ENCODE measurements around the gene EEFSEC. TPM values are rescaled to one million over a fixed set of nuclear protein-coding genes. Genes with fewer than 3 reads are reported as not detected.

The EEFSEC gene
- total RNA-seq, 2 donors from 2014 or later: 20.8 to 32.7 TPM

DNA sequence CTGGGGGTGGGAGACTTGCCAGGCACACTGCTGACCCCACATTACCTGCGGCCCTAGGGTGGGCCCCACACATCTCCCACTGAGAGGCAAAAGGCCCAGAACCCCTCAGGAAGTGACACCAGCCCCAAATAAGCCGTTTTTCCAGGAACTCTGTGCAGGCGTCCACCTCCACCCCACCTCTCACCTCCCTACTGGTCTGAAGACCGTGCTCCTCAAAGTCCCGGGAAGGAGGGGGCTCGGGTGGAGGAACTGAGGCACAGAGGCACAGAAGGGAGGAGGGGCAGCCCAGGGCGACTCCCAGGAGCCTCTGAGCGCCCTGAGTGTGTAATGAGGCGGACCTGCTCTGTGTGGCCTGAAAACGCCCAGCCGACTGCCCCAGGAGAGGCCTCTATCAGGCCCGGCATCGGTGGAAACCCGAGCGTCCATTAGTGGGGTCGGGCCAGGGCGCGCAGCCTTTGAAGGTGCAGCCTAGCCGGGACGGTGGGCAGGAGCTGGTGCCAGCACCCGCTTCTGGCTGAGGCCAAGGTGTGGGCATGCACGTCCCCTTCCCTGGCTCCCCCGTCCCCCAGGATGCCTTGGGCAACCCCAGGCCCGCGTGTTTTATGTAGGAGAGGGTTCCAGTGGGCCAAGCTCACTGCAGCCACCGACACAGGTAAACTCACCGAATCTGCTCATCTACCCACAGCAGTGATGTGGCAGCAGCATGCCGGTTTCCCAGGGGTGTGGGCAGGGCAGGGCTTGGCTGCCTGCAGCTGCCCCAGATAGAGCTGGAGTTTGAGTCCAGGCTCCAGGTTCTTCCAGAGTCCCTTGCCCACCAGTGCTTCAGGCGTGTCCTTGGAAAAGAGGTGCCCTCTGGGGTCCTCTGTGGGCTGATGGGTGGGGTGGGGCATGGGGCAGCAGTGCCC is 257.6 kb downstream of the EEFSEC start:
- no peak overlapping the region for H3K27ac Mint-ChIP-seq
- H3K9me3 Mint-ChIP-seq: no peaks in the 10 kb centered on the region
- no peak for DNase-seq (ENCODE audit: low spot score)
- ATAC-seq: no peak
- H3K36me3 Mint-ChIP-seq: no peaks in the 10 kb centered on the region
- H3K27me3 Mint-ChIP-seq: no peaks in the 10 kb centered on the region
- H3K4me3 Mint-ChIP-seq: no peak overlapping the region
- peaks cover 0 to 2% of the 10 kb centered on the region in 2 donors for H3K4me1 Mint-ChIP-seq (ENCODE audit: low read depth in 2 of 2)

DNA sequence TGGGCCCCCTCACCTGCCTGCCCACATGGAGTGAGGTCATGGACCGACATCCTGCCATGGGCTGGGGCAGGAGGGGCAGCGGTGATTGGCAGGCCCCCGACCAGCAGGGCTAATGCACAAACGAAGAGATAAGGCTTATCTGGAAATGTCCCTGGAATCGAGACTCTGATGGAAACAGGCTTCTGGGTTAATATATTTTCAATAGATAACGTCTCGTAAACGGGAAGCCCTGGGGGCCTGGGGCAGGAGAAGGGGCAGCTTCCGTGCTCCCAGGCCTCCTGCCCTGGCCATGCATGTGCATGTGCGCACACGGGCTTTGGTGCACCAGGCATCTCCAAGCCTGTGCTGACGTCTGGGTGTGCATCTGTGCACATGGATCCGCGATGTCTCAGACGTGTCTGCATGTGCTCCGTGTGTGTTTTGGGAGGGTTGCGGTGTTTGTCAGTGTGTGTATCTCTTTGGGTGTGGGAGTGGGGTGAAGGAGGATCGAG is 258.3 kb downstream of the EEFSEC start:
- no peaks in the 10 kb centered on the region for H3K36me3 Mint-ChIP-seq
- H3K9me3 Mint-ChIP-seq: no peaks in the 10 kb centered on the region
- no peaks in the 10 kb centered on the region for H3K27me3 Mint-ChIP-seq
- peaks cover 0 to 2% of the 10 kb centered on the region in 2 donors for H3K4me1 Mint-ChIP-seq (ENCODE audit: low read depth in 2 of 2)
- DNase-seq (ENCODE audit: low spot score) (no peak), ATAC-seq (no peak)
- no peak overlapping the region for H3K4me3 Mint-ChIP-seq
- H3K27ac Mint-ChIP-seq: peak overlapping the region in 1 of 2 donors; percentile 50

DNA sequence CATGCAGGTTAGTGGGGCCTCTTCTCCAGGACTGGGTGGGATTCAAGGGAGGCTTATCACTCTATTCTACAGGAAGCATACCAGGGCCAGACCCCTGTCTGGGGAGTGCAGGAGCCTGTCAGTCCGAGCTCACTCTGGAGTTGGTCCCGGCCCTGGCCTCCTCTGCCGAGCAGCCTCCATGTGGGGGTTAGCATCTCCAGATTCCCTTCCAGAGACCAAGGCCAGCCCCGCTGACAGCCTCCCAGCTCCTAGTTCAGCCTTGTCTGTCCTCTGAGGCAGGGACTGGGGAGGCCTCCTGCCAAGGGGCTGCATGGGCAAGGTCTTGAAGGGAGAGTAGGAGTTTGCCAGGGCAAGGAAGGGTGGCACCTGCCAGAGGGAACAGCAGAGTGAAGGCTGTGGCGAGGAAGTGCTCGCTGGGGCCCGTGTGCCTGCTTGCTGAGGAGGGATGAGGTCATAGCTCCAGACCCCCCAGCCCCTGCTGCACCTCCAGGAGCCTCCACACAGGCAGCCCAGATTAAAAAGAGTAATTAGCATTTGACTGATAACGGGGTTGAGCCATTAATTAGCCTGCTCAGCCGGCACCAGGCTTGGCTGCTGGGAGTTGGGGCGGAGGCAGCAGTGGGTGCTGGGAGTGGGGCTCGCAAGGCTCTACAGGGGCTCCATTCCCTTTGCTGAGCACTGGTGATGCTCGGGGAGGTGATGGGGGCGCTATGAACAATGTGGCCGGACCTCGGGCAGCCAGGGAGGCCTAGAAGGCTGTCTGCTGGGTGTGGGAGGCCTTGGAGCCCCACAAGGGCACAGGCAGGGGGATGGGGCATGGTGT is 259.1 kb downstream of the EEFSEC start:
- Mint-ChIP-seq H3K4me1 (ENCODE audit: low read depth in 2 of 2) (peaks cover 0 to 2% of the 10 kb centered on the region in 2 donors), H3K9me3 (no peaks in the 10 kb centered on the region), H3K27me3 (no peaks in the 10 kb centered on the region), H3K36me3 (no peaks in the 10 kb centered on the region), H3K4me3 (no peak overlapping the region), H3K27ac (peak overlapping the region in 1 of 2 donors; percentile 50)
- no peak for ATAC-seq
- DNase-seq (ENCODE audit: low spot score): no peak

DNA sequence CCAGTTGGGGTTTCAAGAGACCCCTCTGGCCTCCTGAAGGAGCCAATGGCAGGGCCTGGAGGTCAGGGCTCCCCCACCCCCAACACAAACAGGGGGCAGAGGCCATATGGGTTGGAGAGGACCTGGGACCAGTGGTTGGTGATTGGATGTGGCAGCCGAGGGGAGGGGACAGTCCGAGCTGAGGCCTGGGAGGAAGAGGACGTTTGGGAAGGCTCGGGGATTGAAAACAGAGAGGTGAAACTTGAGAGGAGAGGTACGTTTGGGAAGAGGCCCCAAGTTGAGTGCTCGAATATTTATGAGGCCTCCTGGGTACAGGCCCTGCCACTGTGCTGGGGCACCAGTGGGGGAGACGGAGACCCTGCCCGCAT is 259.7 kb downstream of the EEFSEC start:
- DNase-seq (ENCODE audit: low spot score): no peak
- ATAC-seq: no peak
- no peaks in the 10 kb centered on the region for H3K9me3 Mint-ChIP-seq
- no peak overlapping the region for H3K4me3 Mint-ChIP-seq
- no peaks in the 10 kb centered on the region for H3K27me3 Mint-ChIP-seq
- H3K4me1 Mint-ChIP-seq (ENCODE audit: low read depth in 2 of 2): peaks cover 0 to 2% of the 10 kb centered on the region in 2 donors
- H3K27ac Mint-ChIP-seq: peak overlapping the region in 1 of 2 donors; percentile 50
- H3K36me3 Mint-ChIP-seq: no peaks in the 10 kb centered on the region

DNA sequence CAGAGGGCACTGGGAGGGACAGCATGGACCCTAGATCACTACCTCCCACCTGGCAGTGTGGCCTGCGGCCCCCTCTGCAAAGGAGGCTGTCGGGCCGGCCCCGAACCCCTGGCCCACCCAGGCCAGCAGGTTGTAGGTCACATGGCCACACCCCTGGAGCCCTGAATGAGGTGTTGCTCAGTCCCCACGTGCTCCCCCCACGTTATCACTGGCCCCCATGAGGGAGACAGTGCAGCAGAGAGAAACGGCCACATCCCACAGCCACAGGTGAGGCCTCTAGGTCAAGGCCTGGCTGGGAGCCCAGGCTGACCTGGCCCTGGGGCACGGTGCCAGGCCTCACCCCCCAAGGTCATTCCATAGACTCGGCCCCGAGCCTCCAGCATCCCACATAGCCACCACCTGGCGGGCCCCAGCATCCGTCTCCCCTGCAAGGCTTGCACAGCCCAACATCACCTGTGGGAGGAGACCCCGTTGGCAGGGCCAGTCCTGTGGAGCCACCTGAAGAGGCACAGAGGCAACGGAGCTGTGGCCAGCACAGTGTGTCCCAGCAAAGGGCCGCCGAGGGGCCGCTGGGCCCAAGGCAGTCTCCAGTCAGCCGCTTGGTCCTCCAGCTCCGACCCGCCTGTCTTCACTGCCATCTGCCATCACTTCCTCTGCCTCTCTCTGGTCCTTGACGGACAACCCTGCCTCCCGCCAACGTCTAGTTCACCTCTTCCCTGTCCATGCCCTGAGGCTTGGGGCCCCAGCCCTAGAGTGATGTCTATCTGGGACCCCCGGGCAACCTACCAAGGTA is 260.3 kb downstream of the EEFSEC start:
- Mint-ChIP-seq H3K4me3 (no peak overlapping the region), H3K27me3 (no peaks in the 10 kb centered on the region), H3K36me3 (no peaks in the 10 kb centered on the region)

DNA sequence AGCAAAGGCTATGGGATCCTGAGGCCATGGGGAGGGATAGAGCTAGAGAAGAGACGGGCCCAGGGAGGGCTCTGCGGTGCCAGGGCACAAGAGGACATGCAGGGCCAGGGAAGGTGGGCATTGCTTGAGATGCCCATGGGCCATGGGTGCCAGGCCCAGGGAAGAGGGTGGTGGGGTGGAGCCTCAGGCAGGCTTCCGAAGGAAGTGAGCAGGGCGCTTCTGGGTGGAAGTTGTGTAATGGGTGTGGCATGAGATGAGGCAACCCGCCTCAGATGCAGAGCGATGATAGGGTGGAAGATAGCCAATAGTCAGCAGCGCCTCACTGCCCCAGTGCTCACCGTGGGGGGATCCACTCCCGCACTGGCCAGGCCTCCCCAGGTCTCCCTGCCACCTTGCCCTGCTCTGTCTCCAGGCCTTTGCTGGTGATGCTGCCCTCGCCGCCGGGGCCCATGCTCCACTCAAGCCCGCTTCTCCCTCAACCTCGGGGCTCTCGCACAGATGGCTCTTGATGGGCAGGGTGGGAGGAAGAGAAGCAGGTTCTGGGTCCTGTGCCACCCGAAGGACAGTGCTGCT is 262.0 kb downstream of the EEFSEC start:
- no peak overlapping the region for H3K27ac Mint-ChIP-seq
- no peak overlapping the region for H3K4me3 Mint-ChIP-seq
- no peaks in the 10 kb centered on the region for H3K36me3 Mint-ChIP-seq
- no peaks in the 10 kb centered on the region for H3K9me3 Mint-ChIP-seq
- ATAC-seq (peak in 1 of 2 donors; percentile 64), DNase-seq (ENCODE audit: low spot score) (no peak)
- H3K27me3 Mint-ChIP-seq: no peaks in the 10 kb centered on the region
- peaks cover 0 to 2% of the 10 kb centered on the region in 2 donors for H3K4me1 Mint-ChIP-seq (ENCODE audit: low read depth in 2 of 2)

More for the DNA sequence above, 260.3 kb downstream of the EEFSEC start:
- ATAC-seq: no peak
- Mint-ChIP-seq H3K9me3 (no peaks in the 10 kb centered on the region), H3K27ac (no peak overlapping the region), H3K4me1 (ENCODE audit: low read depth in 2 of 2) (peaks cover 0 to 2% of the 10 kb centered on the region in 2 donors)
- DNase-seq (ENCODE audit: low spot score): no peak

DNA sequence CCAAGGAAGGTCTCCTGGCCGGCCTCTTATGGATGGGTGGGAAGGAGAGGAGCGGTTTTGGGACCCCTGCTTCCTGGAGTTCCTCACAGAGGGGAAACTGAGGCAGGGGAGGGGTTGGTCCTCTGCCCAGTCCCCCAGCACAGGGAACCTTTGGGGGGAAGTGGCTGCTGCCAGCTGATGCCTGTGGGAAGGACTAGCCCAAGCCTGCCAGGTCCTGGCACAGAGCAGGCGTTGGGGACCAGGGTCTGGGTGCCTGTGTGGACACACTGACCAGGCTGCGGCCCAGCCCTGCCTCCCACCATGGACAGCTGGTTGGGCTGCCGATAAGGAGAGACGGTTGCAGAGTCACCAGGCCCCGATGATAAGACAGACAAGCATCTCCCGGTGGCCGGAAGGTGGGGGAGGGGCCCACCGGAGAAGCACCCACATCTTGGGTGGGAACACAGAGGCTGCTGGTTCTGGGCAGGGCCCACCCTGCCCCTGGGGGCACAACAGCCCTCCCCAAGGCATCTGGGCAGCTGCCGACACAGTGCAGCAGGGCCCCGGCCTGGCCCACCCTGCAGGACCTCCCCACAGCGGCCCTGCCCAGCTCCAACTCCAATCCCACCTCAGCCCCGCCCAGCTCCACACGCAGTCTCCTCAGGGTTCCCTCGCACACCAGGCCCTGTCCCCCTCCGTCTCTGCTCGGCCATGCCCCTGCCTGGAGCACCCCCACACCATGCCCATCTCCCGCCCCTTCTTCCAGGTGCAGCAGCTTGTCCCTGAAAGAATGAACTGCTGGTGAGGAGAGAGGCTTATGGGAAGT is 262.7 kb downstream of the EEFSEC start:
- DNase-seq (ENCODE audit: low spot score): no peak
- H3K27me3 Mint-ChIP-seq: no peaks in the 10 kb centered on the region

DNA sequence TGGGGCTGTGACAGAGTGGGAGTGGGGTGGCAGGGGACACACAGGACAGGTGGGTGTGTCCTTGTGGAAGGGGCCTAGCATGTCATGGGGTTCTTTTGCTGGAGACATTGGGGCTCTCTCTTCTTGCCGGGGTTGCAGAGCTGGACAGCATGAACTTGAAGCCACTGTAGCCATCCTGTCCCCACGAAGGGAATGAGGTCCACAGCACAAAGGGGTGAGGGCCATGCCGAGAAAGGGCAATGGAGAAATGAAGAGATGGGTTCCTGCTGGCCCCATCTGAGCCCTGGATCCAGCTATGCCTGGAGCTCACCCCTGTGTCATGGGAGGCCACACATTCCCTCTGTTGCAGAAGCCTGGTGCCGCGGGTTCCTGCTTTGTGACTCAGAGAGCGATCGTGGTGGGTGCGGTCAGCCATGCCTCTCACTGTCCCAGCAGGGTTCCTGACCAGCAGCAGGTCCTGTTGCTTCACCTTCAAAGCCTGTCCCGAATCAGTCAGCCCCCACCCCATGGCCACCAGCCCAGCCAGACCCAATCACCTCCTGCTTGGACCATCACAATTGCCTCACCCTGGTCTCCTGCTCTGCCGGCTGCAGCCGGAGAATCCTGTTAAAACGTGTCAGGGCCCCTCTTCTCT is 263.4 kb downstream of the EEFSEC start:
- Mint-ChIP-seq H3K4me1 (ENCODE audit: low read depth in 2 of 2) (peaks cover 0 to 2% of the 10 kb centered on the region in 2 donors), H3K36me3 (no peaks in the 10 kb centered on the region), H3K4me3 (no peak overlapping the region), H3K9me3 (no peaks in the 10 kb centered on the region), H3K27ac (peak overlapping the region in 1 of 2 donors; percentile 52), H3K27me3 (no peaks in the 10 kb centered on the region)
- DNase-seq (ENCODE audit: low spot score) (no peak), ATAC-seq (peak in 1 of 2 donors; percentile 36)

More for the DNA sequence above, 262.7 kb downstream of the EEFSEC start:
- ATAC-seq: peak in 1 of 2 donors; percentile 75
- H3K27ac Mint-ChIP-seq: peak overlapping the region in 1 of 2 donors; percentile 52
- H3K9me3 Mint-ChIP-seq: no peaks in the 10 kb centered on the region
- no peaks in the 10 kb centered on the region for H3K36me3 Mint-ChIP-seq
- H3K4me3 Mint-ChIP-seq: no peak overlapping the region
- peaks cover 0 to 2% of the 10 kb centered on the region in 2 donors for H3K4me1 Mint-ChIP-seq (ENCODE audit: low read depth in 2 of 2)

DNA sequence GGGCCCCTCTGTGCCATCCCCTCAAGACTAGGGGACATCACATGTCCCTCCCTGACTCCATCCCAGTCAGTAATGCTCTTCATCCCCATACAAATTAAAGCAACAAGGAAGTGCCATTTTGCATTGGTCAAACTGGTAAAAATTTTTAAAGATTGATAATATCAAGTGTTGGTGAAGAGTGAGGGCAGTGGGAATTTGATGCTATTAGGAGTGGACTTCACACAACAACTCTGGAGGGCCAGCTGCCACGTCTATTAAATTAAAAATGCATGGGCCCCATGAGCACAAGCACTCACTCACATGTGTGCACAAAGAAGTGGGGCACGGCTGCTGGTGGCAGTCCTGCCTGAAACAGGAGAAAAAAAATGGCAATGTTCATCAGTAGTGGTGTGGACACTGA is 265.6 kb downstream of the EEFSEC start:
- H3K27ac Mint-ChIP-seq: no peak overlapping the region
- no peak for DNase-seq (ENCODE audit: low spot score)
- H3K4me3 Mint-ChIP-seq: no peak overlapping the region
- peaks cover 0 to 2% of the 10 kb centered on the region in 2 donors for H3K4me1 Mint-ChIP-seq (ENCODE audit: low read depth in 2 of 2)
- no peak for ATAC-seq
- H3K27me3 Mint-ChIP-seq: no peaks in the 10 kb centered on the region
- H3K9me3 Mint-ChIP-seq: no peaks in the 10 kb centered on the region
- H3K36me3 Mint-ChIP-seq: no peaks in the 10 kb centered on the region

DNA sequence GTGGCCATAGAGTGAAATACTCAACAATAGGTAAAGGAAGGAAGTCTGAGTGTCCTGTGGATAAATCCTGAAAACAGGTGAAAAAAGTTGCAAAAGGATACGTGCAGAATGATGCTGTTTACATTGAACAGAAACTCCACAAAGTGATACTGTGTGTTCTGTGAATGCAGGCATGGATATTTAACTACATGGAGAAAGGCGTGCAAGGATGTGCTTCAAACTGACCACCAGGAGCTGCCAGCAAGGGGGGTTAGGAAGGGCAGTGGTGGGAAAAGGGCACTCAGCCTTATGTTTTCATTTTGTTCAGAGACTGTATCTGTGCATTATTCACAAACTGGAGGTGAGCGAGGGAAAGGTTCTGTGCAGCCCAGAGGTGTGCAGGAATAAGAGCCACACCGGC is 266.0 kb downstream of the EEFSEC start:
- Mint-ChIP-seq H3K4me3 (no peak overlapping the region), H3K36me3 (no peaks in the 10 kb centered on the region), H3K27me3 (no peaks in the 10 kb centered on the region), H3K9me3 (no peaks in the 10 kb centered on the region), H3K4me1 (ENCODE audit: low read depth in 2 of 2) (peaks cover 0 to 2% of the 10 kb centered on the region in 2 donors), H3K27ac (peak overlapping the region in 1 of 2 donors; percentile 5)
- no peak for ATAC-seq
- DNase-seq (ENCODE audit: low spot score): no peak

DNA sequence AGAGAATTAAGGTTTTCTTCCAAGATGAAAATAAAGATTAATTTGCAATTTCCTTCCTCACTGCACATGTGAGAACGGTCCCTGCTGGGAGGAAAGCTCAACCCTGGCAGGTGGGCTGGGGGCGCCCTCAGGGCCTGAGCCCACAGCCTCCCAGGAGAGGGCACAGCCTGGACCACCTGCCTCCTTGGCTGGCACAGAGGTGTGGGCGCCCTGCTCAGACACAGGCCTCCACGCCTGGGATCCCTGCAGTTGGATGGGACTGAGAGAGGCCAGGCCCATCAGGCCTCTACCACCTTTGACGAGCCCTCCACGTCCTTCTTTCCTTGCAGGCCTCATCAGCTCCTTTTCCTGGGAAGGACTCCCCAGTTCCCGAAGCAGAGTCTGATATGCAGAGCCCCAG is 267.0 kb downstream of the EEFSEC start:
- H3K4me1 Mint-ChIP-seq (ENCODE audit: low read depth in 2 of 2): no peaks in the 10 kb centered on the region
- H3K27ac Mint-ChIP-seq: peak overlapping the region in 1 of 2 donors; percentile 5
- ATAC-seq (no peak), DNase-seq (ENCODE audit: low spot score) (no peak)
- no peak overlapping the region for H3K4me3 Mint-ChIP-seq
- no peaks in the 10 kb centered on the region for H3K27me3 Mint-ChIP-seq
- no peaks in the 10 kb centered on the region for H3K36me3 Mint-ChIP-seq
- no peaks in the 10 kb centered on the region for H3K9me3 Mint-ChIP-seq

All from natural killer cell treated with Interleukin-12 subunit alpha and Interleukin-12 subunit beta and Interleukin-15 and Interleukin-18, amount 100 ng/mL, for 72 hours (primary cell).